ENCODE data around the gene DNAH17.

Gene DNAH17

DNA sequence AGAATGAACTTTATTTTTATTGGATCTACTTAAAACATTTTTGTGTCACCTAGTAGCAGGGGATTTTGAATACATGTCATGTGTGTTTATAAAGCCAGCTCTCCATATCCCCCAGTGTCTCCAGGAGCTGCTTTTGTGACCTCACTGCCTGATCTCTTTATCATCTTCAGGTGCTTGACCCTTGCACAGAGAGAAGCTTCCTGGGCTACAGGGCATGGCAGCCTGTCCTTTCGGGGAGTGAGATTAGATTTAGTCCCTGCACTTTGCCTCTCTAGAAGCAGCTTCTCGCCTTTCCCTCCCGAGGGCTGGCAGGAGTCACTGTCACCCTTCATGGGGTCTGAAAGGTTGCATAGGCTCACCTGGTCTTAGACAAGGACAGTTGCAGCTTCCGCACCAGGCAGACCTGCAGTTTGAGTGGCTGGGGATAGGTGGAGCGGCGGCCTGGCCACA is 156.1 kb downstream of the DNAH17 start:
- DNase-seq, result no peak
- Histone ChIP-seq H3K36me3 (peaks cover 74% of the 10 kb centered on the region), H3K27ac (no peak overlapping the region), H3K9me3 (ENCODE audit: severe bottlenecking) (no peaks in the 10 kb centered on the region), H3K4me3 (ENCODE audit: low read depth, low read length) (no peak overlapping the region), H3K27me3 (ENCODE audit: insufficient read depth, low read depth, severe bottlenecking) (no peaks in the 10 kb centered on the region)
- TF ChIP-seq, protein P1, sequence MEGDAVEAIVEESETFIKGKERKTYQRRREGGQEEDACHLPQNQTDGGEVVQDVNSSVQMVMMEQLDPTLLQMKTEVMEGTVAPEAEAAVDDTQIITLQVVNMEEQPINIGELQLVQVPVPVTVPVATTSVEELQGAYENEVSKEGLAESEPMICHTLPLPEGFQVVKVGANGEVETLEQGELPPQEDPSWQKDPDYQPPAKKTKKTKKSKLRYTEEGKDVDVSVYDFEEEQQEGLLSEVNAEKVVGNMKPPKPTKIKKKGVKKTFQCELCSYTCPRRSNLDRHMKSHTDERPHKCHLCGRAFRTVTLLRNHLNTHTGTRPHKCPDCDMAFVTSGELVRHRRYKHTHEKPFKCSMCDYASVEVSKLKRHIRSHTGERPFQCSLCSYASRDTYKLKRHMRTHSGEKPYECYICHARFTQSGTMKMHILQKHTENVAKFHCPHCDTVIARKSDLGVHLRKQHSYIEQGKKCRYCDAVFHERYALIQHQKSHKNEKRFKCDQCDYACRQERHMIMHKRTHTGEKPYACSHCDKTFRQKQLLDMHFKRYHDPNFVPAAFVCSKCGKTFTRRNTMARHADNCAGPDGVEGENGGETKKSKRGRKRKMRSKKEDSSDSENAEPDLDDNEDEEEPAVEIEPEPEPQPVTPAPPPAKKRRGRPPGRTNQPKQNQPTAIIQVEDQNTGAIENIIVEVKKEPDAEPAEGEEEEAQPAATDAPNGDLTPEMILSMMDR (IDR thresholded peaks at IDR 0.05; ENCODE audit: low read depth, low read length), result no peak

DNA sequence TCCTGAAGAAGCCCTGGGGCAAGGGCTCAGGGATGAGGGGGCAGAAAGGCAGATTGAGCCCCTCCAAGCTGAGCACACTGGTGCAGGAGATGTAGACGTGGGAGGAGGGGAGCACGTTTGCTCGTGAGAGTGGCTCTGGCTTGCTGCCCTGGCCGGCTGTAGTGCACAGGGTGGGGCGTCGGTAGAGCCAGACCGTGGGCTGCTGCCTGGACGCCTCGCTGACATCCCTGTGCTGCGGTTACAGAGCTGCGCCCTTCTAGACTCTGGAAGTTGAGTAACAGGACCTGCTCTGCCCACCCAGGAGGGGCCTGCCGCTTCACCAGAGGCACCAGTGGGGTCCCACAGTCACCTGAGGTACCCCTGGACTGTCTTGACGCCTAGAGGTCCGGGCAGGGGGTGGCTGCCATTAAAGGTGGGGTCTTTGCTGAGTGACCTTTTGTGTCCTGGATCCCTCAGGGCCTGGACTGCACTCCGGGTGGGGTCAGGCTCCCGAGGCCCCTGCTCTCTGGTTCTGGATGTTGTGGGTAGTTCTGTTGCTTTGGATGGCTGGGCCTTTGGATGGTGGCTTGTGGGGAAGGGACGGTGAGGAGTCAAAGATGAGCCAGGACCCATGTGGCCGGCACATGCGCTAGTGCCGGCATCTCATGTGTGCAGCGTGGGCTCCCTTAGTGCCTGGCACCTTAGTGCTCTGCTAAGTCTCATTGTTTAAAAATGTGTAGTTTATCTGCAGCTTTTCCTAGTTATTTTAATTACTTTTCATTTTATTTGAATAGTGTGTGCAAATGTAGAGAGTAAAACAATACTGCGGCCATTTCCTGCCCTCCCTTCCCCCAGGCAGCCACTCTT is 157.0 kb downstream of the DNAH17 start:
- Histone ChIP-seq H3K27me3 (ENCODE audit: insufficient read depth, low read depth, severe bottlenecking) (no peaks in the 10 kb centered on the region), H3K9me3 (ENCODE audit: severe bottlenecking) (no peaks in the 10 kb centered on the region), H3K27ac (no peak overlapping the region), H3K4me3 (ENCODE audit: low read depth, low read length) (no peak overlapping the region), H3K36me3 (peaks cover 77% of the 10 kb centered on the region)
- TF ChIP-seq, protein P1 (IDR thresholded peaks at IDR 0.05; ENCODE audit: low read depth, low read length), result no peak
- DNase-seq, result no peak

DNA sequence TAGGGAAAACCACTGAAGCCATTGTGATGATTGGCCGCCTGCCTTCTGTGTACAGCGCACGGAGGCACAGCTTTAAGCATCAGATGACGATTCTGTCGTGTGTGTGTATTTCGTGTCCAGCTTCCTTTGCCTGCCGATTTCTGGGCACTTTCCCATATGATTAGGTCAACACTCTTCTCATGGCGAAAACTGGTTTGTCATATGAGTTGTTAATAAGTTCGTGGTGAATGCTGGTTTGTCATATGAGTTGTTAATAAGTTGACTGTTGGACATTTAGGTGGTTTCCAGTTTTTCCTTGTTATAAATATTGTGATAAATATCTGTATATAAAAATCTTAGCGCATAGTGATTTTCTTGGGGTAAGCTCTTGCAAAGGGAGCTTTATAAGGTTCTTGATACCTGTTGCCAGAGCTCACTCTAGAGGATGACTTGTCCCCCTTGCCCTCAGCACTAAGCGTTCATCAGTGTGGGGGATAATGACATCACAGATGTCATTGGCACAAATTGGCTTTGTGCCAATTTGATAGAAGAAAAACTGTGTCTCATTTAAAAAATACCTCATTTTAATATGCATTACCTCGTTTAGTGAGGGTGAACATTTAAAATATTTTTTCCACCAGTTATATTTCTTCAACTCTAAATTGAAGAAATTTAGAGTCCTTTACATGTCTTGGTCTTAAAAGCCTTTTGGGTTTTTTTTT is 158.7 kb downstream of the DNAH17 start:
- Histone ChIP-seq H3K4me3 (ENCODE audit: low read depth, low read length) (no peak overlapping the region), H3K27me3 (ENCODE audit: insufficient read depth, low read depth, severe bottlenecking) (no peaks in the 10 kb centered on the region), H3K36me3 (peaks cover 66% of the 10 kb centered on the region), H3K27ac (no peak overlapping the region), H3K9me3 (ENCODE audit: severe bottlenecking) (no peaks in the 10 kb centered on the region)
- DNase-seq, result no peak
- TF ChIP-seq, protein P1 (IDR thresholded peaks at IDR 0.05; ENCODE audit: low read depth, low read length), result no peak

DNA sequence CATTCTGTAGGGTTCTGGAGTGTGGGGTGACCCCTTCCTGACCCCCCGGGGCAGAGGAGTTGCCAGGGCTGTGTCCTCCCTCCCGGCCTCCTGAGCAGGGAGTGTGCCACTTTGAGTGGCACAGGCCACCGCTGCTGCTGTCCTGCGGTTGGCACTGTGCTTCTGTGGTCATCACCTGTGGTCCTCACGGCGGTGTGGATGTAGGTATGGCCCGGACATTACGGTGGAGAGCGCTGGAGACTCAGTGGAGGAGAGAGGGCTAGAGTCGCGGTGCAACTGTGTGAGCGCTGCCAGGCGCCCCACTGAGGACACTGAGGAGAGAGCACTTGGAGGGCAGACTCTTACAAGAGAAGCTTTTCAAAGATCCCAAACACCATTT is 159.7 kb downstream of the DNAH17 start:
- H3K4me3 ChIP-seq (ENCODE audit: low read depth, low read length), result no peak overlapping the region
- no peak for DNase-seq
- no peaks in the 10 kb centered on the region for H3K27me3 ChIP-seq (ENCODE audit: insufficient read depth, low read depth, severe bottlenecking)
- H3K36me3 ChIP-seq, result peaks cover 63% of the 10 kb centered on the region
- no peaks in the 10 kb centered on the region for H3K9me3 ChIP-seq (ENCODE audit: severe bottlenecking)
- TF ChIP-seq, protein P1 (IDR thresholded peaks at IDR 0.05; ENCODE audit: low read depth, low read length), result no peak
- no peak overlapping the region for H3K27ac ChIP-seq

DNA sequence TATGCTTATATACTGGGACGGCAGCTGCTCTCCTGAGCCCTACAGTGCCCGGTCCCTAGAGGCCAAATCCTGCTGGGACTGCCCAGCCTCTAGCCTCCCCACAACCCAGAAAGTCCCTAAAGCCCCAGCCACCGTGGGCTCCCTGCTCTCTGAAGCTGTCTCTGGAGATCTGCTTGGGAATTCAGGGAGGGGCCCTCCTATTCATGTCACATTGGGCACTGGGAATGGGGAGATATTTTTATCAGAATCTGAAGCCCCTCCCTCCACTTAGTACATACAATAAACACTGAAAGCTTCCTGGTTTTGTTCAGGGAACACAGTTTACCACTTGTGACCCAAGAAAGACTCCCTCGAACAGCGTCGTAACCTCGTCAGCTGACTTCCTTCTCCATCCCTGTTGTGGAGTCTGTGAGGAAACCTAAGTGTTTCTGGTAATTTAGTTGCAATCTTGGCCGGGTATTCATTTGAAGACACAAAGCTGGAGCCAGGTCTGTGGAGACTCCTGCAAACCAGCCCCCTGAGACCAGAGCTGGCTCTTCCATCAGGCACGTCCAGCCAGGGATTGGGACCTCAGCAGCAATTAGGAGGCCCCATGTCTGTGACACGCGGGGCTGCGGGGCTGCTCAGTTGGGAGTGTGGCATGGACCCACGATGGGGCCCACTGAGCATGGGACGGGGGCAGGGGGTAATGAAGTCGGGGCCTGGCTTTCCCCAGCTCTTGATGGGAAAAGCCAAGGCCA is 160.2 kb downstream of the DNAH17 start:
- no peaks in the 10 kb centered on the region for H3K9me3 ChIP-seq (ENCODE audit: severe bottlenecking)
- H3K27ac ChIP-seq, result no peak overlapping the region
- no peaks in the 10 kb centered on the region for H3K27me3 ChIP-seq (ENCODE audit: insufficient read depth, low read depth, severe bottlenecking)
- DNase-seq, result no peak
- H3K4me3 ChIP-seq (ENCODE audit: low read depth, low read length), result no peak overlapping the region
- H3K36me3 ChIP-seq, result peaks cover 58% of the 10 kb centered on the region
- TF ChIP-seq, protein P1 (IDR thresholded peaks at IDR 0.05; ENCODE audit: low read depth, low read length), result no peak

Measured in WERI-Rb-1 (cell line).